Gastroesophageal sphincter (tissue), 4 donors: Measurements from ENCODE around the gene SAT2. TPM values are rescaled to one million over a fixed set of nuclear protein-coding genes. Genes with fewer than 3 reads are reported as not detected.

ENCODE experiments used
- ATAC-seq: fragments of 150-250 bp; one replicate; pipeline ENCODE4 v1.9.1; 2016; ENCODE audit warnings: mild to moderate bottlenecking, moderate library complexity
- H3K27ac ChIP-seq, 4 donors: fragments of 200-600 bp; sonication (generic) in 3 of 4; 1 replicate in 3 of 4; 2 replicates in 1 of 4; pipeline ENCODE4 v1.5.1; 2016 to 2019
- H3K27me3 ChIP-seq: fragments of 200-600 bp; sonication (generic); one replicate; pipeline ENCODE4 v1.5.1; 2019
- H3K36me3 ChIP-seq, 2 donors: fragments of 200-600 bp; sonication (generic); one replicate each; pipeline ENCODE4 v1.5.1; 2019; ENCODE audit warnings: control low read depth in 1 of 2
- H3K4me1 ChIP-seq, 3 donors: fragments of 200-600 bp; sonication (generic); 1 replicate in 2 of 3; 2 replicates in 1 of 3; pipeline ENCODE4 v1.5.1; 2016 to 2019; ENCODE audit warnings: control low read depth in 2 of 3
- H3K4me3 ChIP-seq, 2 donors: fragments of 200-600 bp; sonication (generic); one replicate each; pipeline ENCODE4 v1.5.1; 2019; ENCODE audit warnings: mild to moderate bottlenecking in 1 of 2, moderate library complexity in 1 of 2
- H3K9me3 ChIP-seq, 3 donors: fragments of 200-600 bp; sonication (generic); one replicate each; pipeline ENCODE4 v1.5.1; 2017 to 2019; ENCODE audit warnings: control low read depth in 2 of 3
- EP300 ChIP-seq: sonication (generic); formaldehyde crosslinking; IDR thresholded peaks from one replicate; pipeline ENCODE4 v1.6.1; 2017; ENCODE audit warnings: antibody characterized with exemption, mild to moderate bottlenecking
- POLR2A ChIP-seq, 2 donors: fragments of 450-650 bp; IDR thresholded peaks; one replicate each; pipeline ENCODE4 v1.6.1; 2017; ENCODE audit warnings: antibody characterized with exemption in 2 of 2, mild to moderate bottlenecking in 2 of 2, moderate library complexity in 1 of 2
- POLR2AphosphoS5 ChIP-seq: sonication (generic); formaldehyde crosslinking; IDR thresholded peaks from one replicate; pipeline ENCODE4 v1.6.1; 2017; ENCODE audit warnings: antibody characterized with exemption
- WGBS, 2 donors: methylation state at CpG; one replicate each; pipeline ENCODE4 v1.1.5; 2018; ENCODE audit warnings: low coverage in 1 of 2; 5-methylcytosine and 5-hydroxymethylcytosine counted together
- total RNA-seq, 4 donors: library from RNA; depleted of rRNA; stranded (reverse); fragments of >200 nt; gene quantifications; one replicate each; pipeline ENCODE4 v1.1.0, GENCODE V29; 2016
- TF ChIP-seq, protein P1 (sequence below), 4 experiments: fragments of 200-600 bp in 2 of 4; fragments of 450-650 bp in 2 of 4; sonication (generic) in 1 of 4; IDR thresholded peaks; one replicate each; pipeline ENCODE4 v1.5.1; 2017 to 2019; ENCODE audit warnings: antibody characterized with exemption in 4 of 4, mild to moderate bottlenecking in 2 of 4, moderate library complexity in 2 of 4

SAT2 gene
- total RNA-seq, 4 donors from 2014 or later, result 50.6 to 72.3 (median 62.3) TPM

DNA sequence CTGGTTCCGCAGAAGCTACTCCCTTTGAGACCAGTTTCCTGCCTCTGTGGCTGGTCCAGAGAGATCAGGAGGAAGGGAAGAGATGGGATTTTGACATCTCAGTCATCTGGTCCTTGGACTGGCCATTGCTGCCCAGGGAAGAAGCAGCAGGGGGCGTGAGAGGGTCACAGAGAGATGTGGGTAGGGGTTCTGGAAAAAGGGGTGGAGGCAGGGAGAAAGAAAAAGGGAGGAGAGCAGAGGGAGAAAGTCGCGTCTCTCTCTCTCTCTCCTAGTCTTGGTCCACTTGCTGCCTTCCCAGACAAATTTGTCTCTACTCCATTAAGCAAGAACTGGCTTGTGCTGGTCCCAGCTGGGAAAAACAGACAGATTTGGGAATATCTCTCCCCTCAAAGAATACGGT, 6.8 kb upstream of the SAT2 start:
- WGBS, 2 donors, result 7 to 13% methylated on average over 3 to 4 of the region's 5 CpGs
- Histone ChIP-seq H3K4me1 (no peaks in the 10 kb centered on the region), H3K36me3 (no peaks in the 10 kb centered on the region), H3K27ac (no peak overlapping the region), H3K4me3 (no peak overlapping the region), H3K27me3 (no peaks in the 10 kb centered on the region), H3K9me3 (no peaks in the 10 kb centered on the region)
- peak; percentile 53 for ATAC-seq
- TF ChIP-seq, protein P1, sequence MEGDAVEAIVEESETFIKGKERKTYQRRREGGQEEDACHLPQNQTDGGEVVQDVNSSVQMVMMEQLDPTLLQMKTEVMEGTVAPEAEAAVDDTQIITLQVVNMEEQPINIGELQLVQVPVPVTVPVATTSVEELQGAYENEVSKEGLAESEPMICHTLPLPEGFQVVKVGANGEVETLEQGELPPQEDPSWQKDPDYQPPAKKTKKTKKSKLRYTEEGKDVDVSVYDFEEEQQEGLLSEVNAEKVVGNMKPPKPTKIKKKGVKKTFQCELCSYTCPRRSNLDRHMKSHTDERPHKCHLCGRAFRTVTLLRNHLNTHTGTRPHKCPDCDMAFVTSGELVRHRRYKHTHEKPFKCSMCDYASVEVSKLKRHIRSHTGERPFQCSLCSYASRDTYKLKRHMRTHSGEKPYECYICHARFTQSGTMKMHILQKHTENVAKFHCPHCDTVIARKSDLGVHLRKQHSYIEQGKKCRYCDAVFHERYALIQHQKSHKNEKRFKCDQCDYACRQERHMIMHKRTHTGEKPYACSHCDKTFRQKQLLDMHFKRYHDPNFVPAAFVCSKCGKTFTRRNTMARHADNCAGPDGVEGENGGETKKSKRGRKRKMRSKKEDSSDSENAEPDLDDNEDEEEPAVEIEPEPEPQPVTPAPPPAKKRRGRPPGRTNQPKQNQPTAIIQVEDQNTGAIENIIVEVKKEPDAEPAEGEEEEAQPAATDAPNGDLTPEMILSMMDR (IDR thresholded peaks at IDR 0.05), result peak in 2 of 4 experiments; percentile 39 to 52
- TF ChIP-seq POLR2A (IDR thresholded peaks at IDR 0.05), result no peak

DNA sequence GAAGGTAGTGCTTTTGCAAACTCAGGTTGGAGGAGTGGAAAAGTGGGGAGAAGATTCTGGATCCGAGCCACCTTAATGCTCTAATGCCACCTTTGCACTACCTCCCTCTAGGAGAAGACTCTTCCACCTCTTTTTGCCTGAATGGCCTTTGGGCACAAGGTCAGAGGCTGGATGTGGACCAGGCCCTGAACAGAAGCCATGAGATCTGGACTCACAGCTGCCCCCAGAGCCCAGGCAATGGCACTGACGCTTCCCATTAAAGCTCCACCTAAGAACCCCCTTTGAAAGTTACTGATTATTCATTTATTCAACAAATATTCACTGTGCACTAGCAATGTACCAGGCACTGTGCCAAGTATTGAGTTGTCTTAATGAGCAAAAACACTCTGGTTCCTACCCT, 5.5 kb upstream of the SAT2 start:
- Histone ChIP-seq H3K27me3 (no peaks in the 10 kb centered on the region), H3K27ac (no peak overlapping the region), H3K36me3 (no peaks in the 10 kb centered on the region), H3K4me3 (no peak overlapping the region), H3K9me3 (no peaks in the 10 kb centered on the region), H3K4me1 (peaks cover 0 to 4% (median 1%) of the 10 kb centered on the region in 3 donors)
- 80 to 83% methylated on average over 1 of the region's 2 CpGs for WGBS, 2 donors
- no peak for ATAC-seq
- TF ChIP-seq POLR2A (IDR thresholded peaks at IDR 0.05) (no peak), EP300 (no peak), POLR2AphosphoS5 (no peak)
- TF ChIP-seq, protein P1 (IDR thresholded peaks at IDR 0.05), result no peak

DNA sequence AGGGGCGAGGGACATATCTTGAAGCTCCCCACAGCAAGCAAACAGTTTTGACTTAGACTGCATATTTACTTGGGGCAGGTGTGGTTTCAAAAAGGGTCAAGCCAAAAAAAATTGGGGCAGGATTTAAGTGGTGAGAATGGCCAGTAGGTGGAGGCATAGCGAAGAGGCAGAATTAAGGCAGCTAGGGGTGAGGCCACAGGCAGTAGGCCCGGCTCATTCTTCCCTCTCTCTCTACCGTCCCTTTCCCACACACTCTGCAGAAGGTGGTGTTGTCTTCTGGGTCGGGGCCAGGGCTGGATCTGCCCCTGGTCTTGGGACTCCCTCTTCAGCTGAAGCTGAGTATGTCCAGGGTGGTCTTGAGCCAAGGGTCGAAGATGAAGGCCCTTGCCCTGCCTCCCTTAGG, 4.9 kb upstream of the SAT2 start:
- no peak for ATAC-seq

DNA sequence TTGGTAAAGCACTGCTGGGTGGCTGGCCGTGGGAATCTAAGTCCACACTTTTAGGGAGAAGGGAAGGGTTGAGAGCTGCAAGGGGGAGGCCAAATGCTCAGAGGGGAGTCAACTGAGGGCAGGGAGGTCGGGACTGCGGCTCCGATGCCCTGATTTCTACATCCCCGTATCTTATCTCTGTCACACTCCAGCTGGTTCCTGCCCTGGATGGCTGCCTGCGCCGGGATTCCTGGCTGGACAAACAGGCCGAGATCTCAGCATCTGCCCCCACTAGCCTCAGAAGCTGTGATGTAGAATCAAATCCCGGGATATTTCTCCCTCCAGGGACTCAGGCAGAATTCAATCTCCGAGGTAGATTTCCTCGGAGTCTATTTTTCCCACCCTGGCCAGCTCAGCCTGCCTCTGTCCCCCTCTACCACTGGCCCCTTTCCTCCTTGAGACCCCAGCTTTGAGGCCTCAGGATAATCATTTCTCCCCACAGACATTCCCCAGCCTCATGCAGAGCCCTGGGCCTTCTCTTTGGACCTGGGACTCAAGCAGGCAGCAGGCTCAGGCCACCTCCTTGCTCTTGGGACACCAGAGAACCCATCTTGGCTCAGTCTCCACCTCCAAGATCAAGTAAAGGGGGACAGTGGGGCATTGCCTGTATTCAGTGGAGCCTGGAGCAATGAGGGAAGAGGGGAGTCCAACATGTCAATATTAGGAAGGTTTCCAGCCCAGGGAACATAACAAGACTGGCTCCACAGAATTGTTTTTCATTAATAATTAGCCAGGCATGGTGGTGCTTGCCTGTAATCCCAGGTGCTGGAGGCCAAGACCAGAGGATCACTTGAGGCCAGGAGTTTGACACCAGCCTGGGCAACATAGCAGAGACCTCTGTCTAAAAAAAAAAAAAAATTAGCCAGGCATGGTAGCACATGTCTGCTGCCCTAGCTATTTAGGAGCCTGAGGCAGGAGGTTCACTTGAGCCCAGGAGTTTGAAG, 4.1 kb upstream of the SAT2 start:
- TF ChIP-seq POLR2AphosphoS5, result no peak
- TF ChIP-seq, protein P1 (IDR thresholded peaks at IDR 0.05), result no peak
- no peak for TF ChIP-seq EP300
- TF ChIP-seq POLR2A (IDR thresholded peaks at IDR 0.05), result no peak
- H3K4me3 ChIP-seq, result no peak overlapping the region
- no peaks in the 10 kb centered on the region for H3K36me3 ChIP-seq
- H3K4me1 ChIP-seq, result peaks cover 0 to 11% (median 5%) of the 10 kb centered on the region in 3 donors
- no peak for ATAC-seq
- H3K9me3 ChIP-seq, result no peaks in the 10 kb centered on the region
- 69 to 76% methylated on average over 5 to 7 of the region's 11 CpGs for WGBS, 2 donors
- no peak overlapping the region for H3K27ac ChIP-seq
- H3K27me3 ChIP-seq, result no peaks in the 10 kb centered on the region

More for the DNA sequence above, 4.9 kb upstream of the SAT2 start:
- no peaks in the 10 kb centered on the region for H3K36me3 ChIP-seq
- H3K4me3 ChIP-seq, result no peak overlapping the region
- peaks cover 0 to 7% (median 2%) of the 10 kb centered on the region in 3 donors for H3K4me1 ChIP-seq
- no peaks in the 10 kb centered on the region for H3K27me3 ChIP-seq
- TF ChIP-seq POLR2A (IDR thresholded peaks at IDR 0.05), result no peak
- TF ChIP-seq EP300, result no peak
- TF ChIP-seq POLR2AphosphoS5, result no peak
- TF ChIP-seq, protein P1 (IDR thresholded peaks at IDR 0.05), result peak in 3 of 4 experiments; percentile 54 to 57 (median 55)
- WGBS, 2 donors, result 28 to 55% methylated on average over 5 to 6 of the region's 6 CpGs
- H3K27ac ChIP-seq, result no peak overlapping the region
- H3K9me3 ChIP-seq, result no peaks in the 10 kb centered on the region
